IPS-18a (cell line): ENCODE results near the gene ATP6V1F.

Experiments used
- H3K27ac ChIP-seq: one replicate; pipeline ENCODE4 v1.5.1; 2013; ENCODE audit warnings: low read length
- H3K27me3 ChIP-seq: one replicate; pipeline ENCODE4 v1.6.1; 2013; ENCODE audit warnings: mild to moderate bottlenecking, low read length; ENCODE audit not compliant: control insufficient read depth, insufficient read depth
- H3K36me3 ChIP-seq: one replicate; pipeline ENCODE4 v1.6.1; 2013; ENCODE audit warnings: low read depth, low read length; ENCODE audit not compliant: control insufficient read depth
- H3K4me1 ChIP-seq: one replicate; pipeline ENCODE4 v1.6.1; 2013; ENCODE audit warnings: low read depth, low read length; ENCODE audit not compliant: control insufficient read depth
- H3K4me3 ChIP-seq: one replicate; pipeline ENCODE4 v1.5.1; 2013; ENCODE audit warnings: low read length
- H3K9ac ChIP-seq: one replicate; pipeline ENCODE4 v1.6.1; 2013; ENCODE audit warnings: mild to moderate bottlenecking, low read length, moderate library complexity
- H3K9me3 ChIP-seq: one replicate; pipeline ENCODE4 v1.6.1; 2013; ENCODE audit warnings: low read depth, low read length; ENCODE audit not compliant: control insufficient read depth

The ATP6V1F gene

GRCh38 chr7:128844777-128845311 lies 17.8 kb upstream of the ATP6V1F start:
- Histone ChIP-seq H3K9me3 (no peaks in the 10 kb centered on the region), H3K27me3 (no peaks in the 10 kb centered on the region), H3K9ac (no peak overlapping the region), H3K4me3 (no peak overlapping the region), H3K36me3 (no peaks in the 10 kb centered on the region), H3K27ac (no peak overlapping the region), H3K4me1 (no peaks in the 10 kb centered on the region)

- Histone ChIP-seq H3K27me3 (no peaks in the 10 kb centered on the region), H3K4me1 (no peaks in the 10 kb centered on the region), H3K27ac (no peak overlapping the region), H3K9ac (no peak overlapping the region), H3K4me3 (no peak overlapping the region), H3K9me3 (no peaks in the 10 kb centered on the region), H3K36me3 (no peaks in the 10 kb centered on the region)
Measured at GRCh38 chr7:128845475-128845874, 17.2 kb upstream of the ATP6V1F start.

DNA sequence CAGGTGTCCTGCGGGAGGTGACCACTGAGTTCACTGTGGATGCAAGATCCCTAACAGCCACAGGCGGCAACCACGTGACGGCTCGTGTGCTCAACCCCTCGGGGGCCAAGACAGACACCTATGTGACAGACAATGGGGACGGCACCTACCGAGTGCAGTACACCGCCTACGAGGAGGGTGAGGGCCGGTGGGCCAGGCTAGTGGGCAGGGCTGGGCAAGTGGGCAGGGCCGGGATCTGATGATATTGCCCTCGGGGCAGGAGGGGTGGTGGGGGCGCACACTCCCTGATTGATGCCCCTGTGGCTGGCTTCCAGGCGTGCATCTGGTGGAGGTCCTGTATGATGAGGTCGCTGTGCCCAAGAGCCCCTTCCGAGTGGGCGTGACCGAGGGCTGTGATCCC lies 16.7 kb upstream of the ATP6V1F start:
- H3K4me3 ChIP-seq = no peak overlapping the region
- H3K9ac ChIP-seq = no peak overlapping the region
- no peaks in the 10 kb centered on the region for H3K4me1 ChIP-seq
- H3K9me3 ChIP-seq = no peaks in the 10 kb centered on the region
- H3K36me3 ChIP-seq = no peaks in the 10 kb centered on the region
- H3K27ac ChIP-seq = no peak overlapping the region
- no peaks in the 10 kb centered on the region for H3K27me3 ChIP-seq

GRCh38 chr7:128846781-128847444 lies 15.7 kb upstream of the ATP6V1F start:
- no peak overlapping the region for H3K4me3 ChIP-seq
- H3K4me1 ChIP-seq = no peaks in the 10 kb centered on the region
- H3K9ac ChIP-seq = no peak overlapping the region
- H3K27me3 ChIP-seq = no peaks in the 10 kb centered on the region
- H3K36me3 ChIP-seq = no peaks in the 10 kb centered on the region
- no peak overlapping the region for H3K27ac ChIP-seq
- no peaks in the 10 kb centered on the region for H3K9me3 ChIP-seq

- Histone ChIP-seq H3K27ac (no peak overlapping the region), H3K4me1 (no peaks in the 10 kb centered on the region), H3K36me3 (no peaks in the 10 kb centered on the region)
Measured at GRCh38 chr7:128847721-128848211, 14.9 kb upstream of the ATP6V1F start.

DNA sequence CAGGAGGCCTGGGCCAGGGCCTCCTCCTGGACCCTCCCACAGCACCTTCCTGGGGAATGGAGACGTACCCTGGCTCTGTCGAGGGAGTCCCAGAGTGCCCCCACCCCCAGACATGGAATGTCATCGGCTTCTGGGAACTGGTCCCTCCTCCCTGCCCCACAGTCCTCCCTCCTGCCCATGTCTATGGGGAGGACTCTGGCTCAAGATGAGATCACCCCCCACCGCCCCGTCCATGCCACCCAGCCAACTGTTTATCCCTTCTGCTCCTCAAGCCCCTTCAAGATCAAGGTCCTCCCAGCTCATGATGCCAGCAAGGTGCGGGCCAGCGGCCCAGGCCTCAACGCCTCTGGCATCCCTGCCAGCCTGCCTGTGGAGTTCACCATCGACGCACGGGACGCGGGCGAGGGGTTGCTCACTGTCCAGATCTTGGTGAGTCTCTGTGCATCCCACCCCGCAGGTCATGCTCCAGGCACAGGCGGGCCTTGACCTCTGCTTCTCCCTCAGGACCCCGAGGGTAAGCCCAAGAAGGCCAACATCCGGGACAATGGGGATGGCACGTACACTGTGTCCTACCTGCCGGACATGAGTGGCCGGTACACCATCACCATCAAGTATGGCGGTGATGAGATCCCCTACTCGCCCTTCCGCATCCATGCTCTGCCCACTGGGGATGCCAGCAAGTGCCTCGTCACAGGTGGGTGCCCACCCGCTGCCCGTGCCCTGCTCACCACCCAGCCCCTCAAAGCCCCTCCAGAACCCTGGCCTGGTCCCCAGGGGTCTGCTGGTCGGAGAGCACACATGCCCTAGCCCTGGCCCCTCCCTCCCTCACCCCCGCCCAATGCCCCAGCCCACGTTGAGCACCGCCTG lies 14.1 kb upstream of the ATP6V1F start:
- Histone ChIP-seq H3K9me3 (no peaks in the 10 kb centered on the region), H3K4me3 (no peak overlapping the region), H3K4me1 (no peaks in the 10 kb centered on the region), H3K36me3 (no peaks in the 10 kb centered on the region), H3K9ac (no peak overlapping the region), H3K27ac (no peak overlapping the region), H3K27me3 (no peaks in the 10 kb centered on the region)

More at GRCh38 chr7:128847721-128848211, 14.9 kb upstream of the ATP6V1F start:
- H3K4me3 ChIP-seq = no peak overlapping the region
- H3K9me3 ChIP-seq = no peaks in the 10 kb centered on the region
- no peak overlapping the region for H3K9ac ChIP-seq
- H3K27me3 ChIP-seq = no peaks in the 10 kb centered on the region

GRCh38 chr7:128849156-128849515 lies 13.5 kb upstream of the ATP6V1F start:
- Histone ChIP-seq H3K36me3 (no peaks in the 10 kb centered on the region), H3K4me3 (no peak overlapping the region), H3K27ac (no peak overlapping the region), H3K9me3 (no peaks in the 10 kb centered on the region), H3K9ac (no peak overlapping the region), H3K4me1 (no peaks in the 10 kb centered on the region), H3K27me3 (no peaks in the 10 kb centered on the region)

DNA sequence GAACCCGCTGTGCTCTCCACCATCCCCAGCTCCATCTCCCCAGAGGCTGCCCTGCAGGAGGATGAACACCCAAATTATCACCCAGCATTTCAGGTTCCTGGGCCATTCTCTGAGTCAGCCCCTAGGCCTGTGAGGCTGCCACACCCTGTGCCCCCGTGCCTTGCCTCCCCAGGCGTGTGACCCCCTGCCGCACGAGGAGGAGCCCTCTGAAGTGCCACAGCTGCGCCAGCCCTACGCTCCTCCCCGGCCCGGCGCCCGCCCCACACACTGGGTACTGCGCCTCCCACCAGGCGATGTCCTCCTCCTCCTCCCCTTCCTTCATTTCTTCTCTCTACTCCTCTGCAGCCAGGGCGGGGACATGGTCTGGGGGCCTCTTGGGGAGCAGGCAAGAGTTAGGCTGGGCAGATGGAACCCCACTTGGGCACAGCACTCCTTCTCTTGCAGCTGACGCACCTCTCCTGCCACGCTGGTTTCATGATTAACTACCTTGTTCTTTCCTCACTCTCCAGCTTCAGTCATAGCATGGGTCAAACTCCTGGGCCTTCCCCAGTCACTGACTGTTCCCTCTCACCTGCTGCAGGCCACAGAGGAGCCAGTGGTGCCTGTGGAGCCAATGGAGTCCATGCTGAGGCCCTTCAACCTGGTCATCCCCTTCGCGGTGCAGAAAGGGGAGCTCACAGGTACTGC lies 12.7 kb upstream of the ATP6V1F start:
- H3K36me3 ChIP-seq = no peaks in the 10 kb centered on the region
- H3K4me1 ChIP-seq = no peaks in the 10 kb centered on the region
- H3K4me3 ChIP-seq = no peak overlapping the region
- no peak overlapping the region for H3K9ac ChIP-seq
- no peaks in the 10 kb centered on the region for H3K9me3 ChIP-seq
- no peaks in the 10 kb centered on the region for H3K27me3 ChIP-seq
- H3K27ac ChIP-seq = no peak overlapping the region

- Histone ChIP-seq H3K9me3 (no peaks in the 10 kb centered on the region), H3K4me3 (no peak overlapping the region), H3K27me3 (no peaks in the 10 kb centered on the region), H3K4me1 (no peaks in the 10 kb centered on the region), H3K27ac (no peak overlapping the region), H3K36me3 (no peaks in the 10 kb centered on the region), H3K9ac (no peak overlapping the region)
Measured at GRCh38 chr7:128852537-128853254, 10.0 kb upstream of the ATP6V1F start.

- H3K27ac ChIP-seq = no peak overlapping the region
- H3K9me3 ChIP-seq = no peaks in the 10 kb centered on the region
- H3K4me1 ChIP-seq = no peaks in the 10 kb centered on the region
- H3K27me3 ChIP-seq = no peaks in the 10 kb centered on the region
- no peak overlapping the region for H3K4me3 ChIP-seq
- H3K9ac ChIP-seq = no peak overlapping the region
- no peaks in the 10 kb centered on the region for H3K36me3 ChIP-seq
Measured at GRCh38 chr7:128853799-128854198, 8.9 kb upstream of the ATP6V1F start.

DNA sequence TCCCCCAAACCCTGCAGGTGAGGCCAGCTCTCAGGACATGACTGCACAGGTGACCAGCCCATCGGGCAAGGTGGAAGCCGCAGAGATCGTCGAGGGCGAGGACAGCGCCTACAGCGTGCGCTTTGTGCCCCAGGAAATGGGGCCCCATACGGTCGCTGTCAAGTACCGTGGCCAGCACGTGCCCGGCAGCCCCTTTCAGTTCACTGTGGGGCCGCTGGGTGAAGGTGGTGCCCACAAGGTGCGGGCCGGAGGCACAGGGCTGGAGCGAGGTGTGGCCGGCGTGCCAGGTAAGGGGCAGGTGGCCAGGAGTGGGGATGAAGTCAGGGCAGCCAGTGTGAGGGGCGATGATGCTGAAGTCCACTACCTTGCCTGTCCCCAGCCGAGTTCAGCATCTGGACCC lies 8.3 kb upstream of the ATP6V1F start:
- H3K9ac ChIP-seq = no peak overlapping the region
- H3K4me3 ChIP-seq = no peak overlapping the region
- no peaks in the 10 kb centered on the region for H3K27me3 ChIP-seq
- H3K9me3 ChIP-seq = no peaks in the 10 kb centered on the region
- no peaks in the 10 kb centered on the region for H3K36me3 ChIP-seq
- H3K4me1 ChIP-seq = no peaks in the 10 kb centered on the region
- H3K27ac ChIP-seq = no peak overlapping the region
